Ascending aorta (tissue), 2 donors: ENCODE data around the gene ZNF841. TPM values are rescaled to one million over a fixed set of nuclear protein-coding genes. Genes with fewer than 3 reads are reported as not detected.

ENCODE experiments used
- DNase-seq, 2 donors: peaks; one replicate each; pipeline ENCODE4 v3.0.0-alpha.2; 2019; ENCODE audit warnings: low spot score in 2 of 2
- H3K27ac ChIP-seq, 2 donors: fragments of 200-600 bp; sonication (generic); one replicate each; pipeline ENCODE4 v1.5.1; 2016 to 2017; ENCODE audit warnings: mild to moderate bottlenecking in 1 of 2
- H3K27me3 ChIP-seq: fragments of 200-600 bp; sonication (generic); one replicate; pipeline ENCODE4 v1.5.1; 2017
- H3K36me3 ChIP-seq, 2 donors: fragments of 200-600 bp; sonication (generic); one replicate each; pipeline ENCODE4 v1.5.1; 2016
- H3K4me1 ChIP-seq, 2 donors: fragments of 200-600 bp; sonication (generic); one replicate each; pipeline ENCODE4 v1.5.1; 2016 to 2017; ENCODE audit warnings: mild to moderate bottlenecking in 1 of 2
- H3K4me3 ChIP-seq, 2 donors: fragments of 200-600 bp; sonication (generic); one replicate each; pipeline ENCODE4 v1.5.1; 2016 to 2017; ENCODE audit warnings: mild to moderate bottlenecking in 1 of 2
- H3K9me3 ChIP-seq, 2 donors: fragments of 200-600 bp; sonication (generic); one replicate each; pipeline ENCODE4 v1.5.1; 2016
- intact Hi-C: fragments of 100-400 bp; cut with DNase I; formaldehyde crosslinking; loops from one replicate; pipeline ENCODE4 v1.15.1; 2023
- total RNA-seq: library from RNA; depleted of rRNA; stranded (reverse); fragments of >200 nt; gene quantifications from one replicate; pipeline ENCODE4 v1.1.0, GENCODE V29; 2016
- TF ChIP-seq, protein P1 (sequence below), 3 experiments: fragments of 200-600 bp in 2 of 3; fragments of 450-650 bp in 1 of 3; sonication (generic) in 2 of 3; IDR thresholded peaks; one replicate each; pipeline ENCODE4 v1.5.1; 2016 to 2019; ENCODE audit warnings: antibody characterized with exemption in 3 of 3, mild to moderate bottlenecking in 1 of 3, moderate library complexity in 1 of 3

ZNF841 gene
- total RNA-seq = 6.9 TPM

DNA sequence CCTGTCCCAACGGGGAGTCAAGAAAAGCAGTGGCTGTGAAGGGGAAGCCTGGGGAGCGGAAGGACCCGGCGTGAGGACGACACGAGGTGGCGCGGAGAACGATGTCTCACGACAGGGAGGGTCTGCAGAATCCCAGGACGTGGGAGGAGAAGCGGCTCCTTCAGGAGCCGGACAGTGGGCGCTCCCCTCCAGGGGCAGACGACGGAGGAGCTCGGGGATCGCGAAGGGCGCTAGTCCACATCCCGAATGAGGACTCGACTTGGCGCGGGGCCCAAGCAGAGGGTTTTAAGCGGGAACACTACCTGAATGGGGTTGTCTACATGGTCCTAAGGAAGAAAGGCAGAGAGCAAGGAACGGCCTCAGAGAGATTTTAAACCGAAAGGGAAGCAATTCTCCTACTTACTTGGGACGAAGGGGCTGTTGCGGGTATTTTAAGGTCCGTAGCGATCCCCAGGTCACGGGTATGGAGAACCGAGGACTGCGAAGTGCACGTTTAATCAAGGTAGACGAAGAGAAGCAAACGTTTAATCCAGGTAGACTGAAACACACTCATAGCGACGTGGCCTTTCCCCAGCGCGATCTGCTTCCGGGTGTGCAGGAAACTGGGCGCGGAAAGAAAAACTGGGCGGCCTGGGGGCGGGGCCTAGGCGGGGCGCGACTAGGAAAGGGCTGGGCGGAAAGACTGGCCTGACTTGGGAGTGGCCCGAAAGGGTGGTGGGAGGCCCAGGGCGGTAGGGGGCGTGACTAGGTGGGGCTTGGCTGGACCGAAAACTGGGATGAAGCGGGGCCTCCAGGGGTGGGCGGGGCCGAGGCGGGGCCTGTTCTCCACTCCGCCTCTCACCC, at the start of gene ZNF841:
Gene ZNF841, minus strand, starts transcription at position 594 of the 843 bp plus-strand sequence. CDS start 10,964 bp downstream, outside the sequence.
- H3K27me3 ChIP-seq = no peaks in the 10 kb centered on the region

DNA sequence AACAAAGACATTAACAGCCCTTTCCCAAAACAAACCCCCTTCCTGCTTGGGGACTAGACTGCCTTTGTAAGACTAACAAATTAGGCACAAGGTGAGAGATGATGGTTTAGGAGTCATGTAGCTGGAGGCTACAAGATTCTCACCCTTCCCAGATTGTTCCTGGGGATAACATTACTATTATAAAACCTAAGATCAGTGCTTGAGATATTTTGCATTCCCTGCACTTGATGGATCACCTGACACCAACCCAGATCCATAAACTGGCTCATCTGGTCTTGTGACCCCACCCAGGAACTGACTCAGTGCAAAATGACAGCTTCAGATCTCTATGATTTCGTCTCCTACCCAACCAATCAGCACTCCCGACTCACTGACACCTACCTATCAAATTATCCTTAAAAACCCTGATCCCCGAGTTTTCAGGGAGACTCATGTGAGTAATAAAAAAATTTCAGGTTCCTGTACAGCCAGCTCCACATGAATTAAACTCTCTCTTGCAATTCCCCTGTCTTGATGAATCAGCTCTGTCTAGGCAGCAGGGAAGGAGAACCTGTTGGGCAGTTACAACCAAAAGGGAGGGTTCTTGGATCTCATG, 46.5 kb upstream of the ZNF841 start:
- Histone ChIP-seq H3K27ac (no peak overlapping the region), H3K4me1 (peaks cover 0 to 6% of the 10 kb centered on the region in 2 donors), H3K27me3 (no peaks in the 10 kb centered on the region), H3K4me3 (no peak overlapping the region), H3K9me3 (no peaks in the 10 kb centered on the region), H3K36me3 (no peaks in the 10 kb centered on the region)
- TF ChIP-seq, protein P1, sequence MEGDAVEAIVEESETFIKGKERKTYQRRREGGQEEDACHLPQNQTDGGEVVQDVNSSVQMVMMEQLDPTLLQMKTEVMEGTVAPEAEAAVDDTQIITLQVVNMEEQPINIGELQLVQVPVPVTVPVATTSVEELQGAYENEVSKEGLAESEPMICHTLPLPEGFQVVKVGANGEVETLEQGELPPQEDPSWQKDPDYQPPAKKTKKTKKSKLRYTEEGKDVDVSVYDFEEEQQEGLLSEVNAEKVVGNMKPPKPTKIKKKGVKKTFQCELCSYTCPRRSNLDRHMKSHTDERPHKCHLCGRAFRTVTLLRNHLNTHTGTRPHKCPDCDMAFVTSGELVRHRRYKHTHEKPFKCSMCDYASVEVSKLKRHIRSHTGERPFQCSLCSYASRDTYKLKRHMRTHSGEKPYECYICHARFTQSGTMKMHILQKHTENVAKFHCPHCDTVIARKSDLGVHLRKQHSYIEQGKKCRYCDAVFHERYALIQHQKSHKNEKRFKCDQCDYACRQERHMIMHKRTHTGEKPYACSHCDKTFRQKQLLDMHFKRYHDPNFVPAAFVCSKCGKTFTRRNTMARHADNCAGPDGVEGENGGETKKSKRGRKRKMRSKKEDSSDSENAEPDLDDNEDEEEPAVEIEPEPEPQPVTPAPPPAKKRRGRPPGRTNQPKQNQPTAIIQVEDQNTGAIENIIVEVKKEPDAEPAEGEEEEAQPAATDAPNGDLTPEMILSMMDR (IDR thresholded peaks at IDR 0.05) = no peak
- intact Hi-C loops = no loop called here
- no peak for DNase-seq

More for the DNA sequence above, at the start of gene ZNF841:
- Histone ChIP-seq H3K27ac (peak within 1 kb of the TSS; percentile 75 to 87), H3K4me1 (no peaks in the 10 kb centered on the region), H3K36me3 (peaks cover 15 to 28% of the 10 kb centered on the region in 2 donors), H3K4me3 (peak within 1 kb of the TSS; percentile 91 to 95), H3K9me3 (peaks cover 13 to 48% of the 10 kb centered on the region in 2 donors)
- DNase-seq = peak; percentile 85 to 97
- intact Hi-C loops = loop anchor here (1.0 to 5.0 kb wide), 5 partner anchors 44 to 202 kb away; partner anchors contain the start of genes PPP2R1A, ZNF350, ZNF480 and ZNF614
- TF ChIP-seq, protein P1 (IDR thresholded peaks at IDR 0.05) = no peak

DNA sequence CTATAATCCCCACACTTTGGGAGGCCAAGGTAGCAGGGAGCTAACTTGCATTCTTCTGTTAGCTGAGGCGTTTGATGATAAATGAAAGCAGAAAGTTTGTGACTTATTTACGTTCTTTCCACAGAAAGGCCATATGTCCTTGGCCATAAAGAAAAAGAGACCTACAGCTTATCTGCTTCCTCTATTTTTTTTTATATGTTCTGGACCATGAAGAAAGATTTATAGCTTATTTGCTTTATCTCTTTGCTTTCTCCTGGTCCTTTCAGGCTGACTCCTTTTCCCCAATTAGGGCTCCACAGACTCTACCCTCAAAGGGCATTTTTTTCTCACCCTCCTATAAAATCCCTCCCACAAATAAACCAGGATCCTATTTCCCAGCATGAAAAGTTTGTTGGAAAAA, 45.6 kb upstream of the ZNF841 start:
- Histone ChIP-seq H3K4me1 (peaks cover 0 to 6% of the 10 kb centered on the region in 2 donors), H3K27me3 (no peaks in the 10 kb centered on the region), H3K4me3 (no peak overlapping the region), H3K9me3 (no peaks in the 10 kb centered on the region), H3K36me3 (no peaks in the 10 kb centered on the region), H3K27ac (peak overlapping the region; percentile 75 to 93)
- TF ChIP-seq, protein P1 (IDR thresholded peaks at IDR 0.05) = no peak
- intact Hi-C loops = no loop called here
- DNase-seq = no peak

DNA sequence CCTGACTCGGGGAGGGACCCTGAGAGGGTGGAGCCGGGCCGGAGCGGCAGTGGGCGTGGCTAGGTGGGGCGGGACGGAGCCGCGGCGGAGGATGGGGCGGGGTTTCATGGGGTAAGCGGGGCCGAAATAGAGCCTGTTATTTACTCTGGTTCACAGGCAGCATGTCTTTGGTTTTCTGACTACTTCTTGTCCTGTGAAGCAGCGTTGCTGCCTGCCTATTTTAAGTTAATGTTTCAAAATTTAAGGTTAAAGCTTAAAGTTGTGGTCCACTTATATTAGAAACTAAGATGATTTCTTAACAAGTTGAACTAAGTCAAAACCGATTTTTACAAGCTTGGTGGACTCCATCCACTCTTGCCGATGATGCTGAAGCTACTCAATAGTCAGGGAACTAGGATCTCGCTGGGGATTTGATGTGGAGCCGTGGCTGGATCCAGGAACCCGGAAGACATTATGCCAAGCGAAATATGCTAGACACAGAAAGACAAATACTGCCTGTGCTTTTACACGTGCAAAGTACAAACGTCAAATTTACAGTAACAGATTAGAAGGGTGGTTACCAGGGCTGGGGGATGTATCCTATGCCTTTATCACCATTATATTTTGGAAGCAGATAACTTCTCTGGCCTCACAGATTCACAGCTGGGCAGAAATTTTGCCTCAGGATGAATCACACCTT, 44.6 kb upstream of the ZNF841 start:
- H3K36me3 ChIP-seq = no peaks in the 10 kb centered on the region
- TF ChIP-seq, protein P1 (IDR thresholded peaks at IDR 0.05) = no peak
- H3K27ac ChIP-seq = peak overlapping the region; percentile 93 to 96
- H3K27me3 ChIP-seq = no peaks in the 10 kb centered on the region
- no peak for DNase-seq
- peak overlapping the region; percentile 93 to 97 for H3K4me3 ChIP-seq
- intact Hi-C loops = loop anchor here (1.0 kb wide), 2 partner anchors 31 to 49 kb away; partner anchors contain the start of gene ZNF836
- peaks cover 0 to 6% of the 10 kb centered on the region in 2 donors for H3K4me1 ChIP-seq
- no peaks in the 10 kb centered on the region for H3K9me3 ChIP-seq

DNA sequence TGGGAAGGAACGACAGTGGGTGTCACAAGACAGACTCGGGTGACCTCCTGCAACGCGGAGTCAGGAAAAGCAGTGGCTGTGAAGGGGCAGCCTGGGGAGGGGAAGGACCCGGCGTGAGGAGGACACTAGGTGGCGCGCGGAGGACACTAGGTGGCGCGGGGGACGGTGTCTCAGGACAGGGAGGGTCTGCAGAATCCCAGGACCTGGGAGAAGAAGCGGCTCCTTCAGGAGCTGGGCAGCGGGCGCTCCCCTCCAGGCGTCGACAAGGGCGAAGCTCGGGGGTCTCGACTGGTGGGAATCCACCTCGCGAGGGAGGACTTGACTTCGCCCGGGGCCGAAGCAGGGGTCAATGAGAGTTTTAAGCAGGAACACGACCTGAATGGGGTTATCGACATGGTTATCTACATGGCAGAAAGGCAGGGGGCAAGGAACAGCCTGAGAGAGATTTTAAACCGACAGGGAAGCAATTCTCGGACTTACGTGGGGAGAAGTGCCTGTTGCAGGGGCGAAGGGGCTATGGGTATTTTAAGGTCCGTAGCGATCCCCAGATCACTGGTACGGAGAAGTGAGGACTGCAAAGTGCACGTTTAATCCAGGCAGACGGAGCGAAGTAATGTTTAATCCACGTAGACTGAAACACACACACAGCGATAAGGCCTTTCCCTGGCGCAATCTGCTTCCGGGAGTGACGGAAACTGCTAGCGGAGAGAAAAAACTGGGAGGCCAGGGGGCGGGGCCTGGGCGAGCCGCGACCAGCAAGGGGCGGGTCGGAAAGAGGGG, 43.9 kb upstream of the ZNF841 start, which contains the start of gene ZNF616:
Gene ZNF616, minus strand, starts transcription at position 687 of the 780 bp plus-strand sequence. CDS start 9,426 bp downstream, outside the sequence.
- intact Hi-C loops = loop anchor here (1.0 to 2.0 kb wide), 6 partner anchors 32 to 157 kb away; partner anchors contain the start of genes ZNF480, ZNF766, ZNF836 and ZNF841
- H3K4me1 ChIP-seq = peaks cover 0 to 6% of the 10 kb centered on the region in 2 donors
- peak within 1 kb of the TSS; percentile 93 to 96 for H3K27ac ChIP-seq
- no peaks in the 10 kb centered on the region for H3K9me3 ChIP-seq
- no peaks in the 10 kb centered on the region for H3K36me3 ChIP-seq
- no peaks in the 10 kb centered on the region for H3K27me3 ChIP-seq
- peak; percentile 76 to 97 for DNase-seq
- H3K4me3 ChIP-seq = peak within 1 kb of the TSS; percentile 93 to 97
- TF ChIP-seq, protein P1 (IDR thresholded peaks at IDR 0.05) = peak; percentile 75 to 88 (median 80)
